Ovary (tissue), 9 donors: Measurements from ENCODE around the gene NKIRAS2. TPM values are rescaled to one million over a fixed set of nuclear protein-coding genes. Genes with fewer than 3 reads are reported as not detected.
A peak's percentile ranks its signal among the peaks of the same experiment; 100 is the strongest.
"Not testable (repeated sequence)": the region's sequence is repeated elsewhere in the genome, so short reads cannot be mapped to it uniquely, and the experiment has no call there.

Source experiments
- DNase-seq, 5 donors: peaks; one replicate each; pipeline ENCODE4 v3.0.0-alpha.2; 2019 to 2020
- H3K27ac ChIP-seq, 2 donors: fragments of 200-600 bp; one replicate each; pipeline versions ENCODE4 v1.5.1 to v1.8.0; 2019 to 2022
- H3K27me3 ChIP-seq: fragments of 200-600 bp; one replicate; pipeline ENCODE4 v1.8.0; 2022
- H3K36me3 ChIP-seq: fragments of 200-600 bp; sonication (generic); one replicate; pipeline ENCODE4 v1.5.1; 2019
- H3K4me1 ChIP-seq: one replicate; pipeline ENCODE4 v1.8.1; 2013; ENCODE audit warnings: mild to moderate bottlenecking, moderate library complexity; ENCODE audit not compliant: insufficient read depth
- H3K4me3 ChIP-seq: fragments of 200-600 bp; sonication (generic); one replicate; pipeline ENCODE4 v1.5.1; 2017
- H3K9me3 ChIP-seq, 2 donors: fragments of 200-600 bp in 1 of 2; sonication (generic) in 1 of 2; one replicate each; pipeline versions ENCODE4 v1.5.1 to v1.8.1; 2013 to 2019; ENCODE audit warnings: mild to moderate bottlenecking in 1 of 2, moderate library complexity in 1 of 2
- EP300 ChIP-seq: sonication (generic); formaldehyde crosslinking; IDR thresholded peaks from one replicate; pipeline ENCODE4 v1.6.1; 2017; ENCODE audit warnings: antibody characterized with exemption
- POLR2A ChIP-seq: fragments of 450-650 bp; IDR thresholded peaks from one replicate; pipeline ENCODE4 v1.6.1; 2017; ENCODE audit warnings: antibody characterized with exemption, mild to moderate bottlenecking, moderate library complexity
- WGBS, 3 donors: extraction: QIAGEN DNeasy Blood & Tissue Kit in 1 of 3; methylation state at CpG; one replicate each; pipeline versions ENCODE4 v1.1.5 to v1.1.7; 2013 to 2017; 5-methylcytosine and 5-hydroxymethylcytosine counted together
- intact Hi-C, 4 donors: fragments of 100-400 bp; cut with DNase I; formaldehyde crosslinking; loops; one replicate each; pipeline versions ENCODE4 v1.11.0 to v1.15.1; 2022 to 2023
- polyA plus RNA-seq, 2 donors: library from polyadenylated mRNA; stranded (reverse); fragments of 200-250 nt in 1 of 2; fragments of 350-450 nt in 1 of 2; fragmentation: Illumina TruSeq in 1 of 2; extraction: RNeasy Lipid Tissue Mini Kit (QIAGEN cat#74804) in 1 of 2; gene quantifications; one replicate each; pipeline ENCODE4 v1.2.3, GENCODE V29; 2013 to 2014
- total RNA-seq, 7 donors: library from RNA; depleted of rRNA in 2 of 7; stranded (reverse); fragments of >200 nt in 2 of 7; fragmentation: NEBNext Ultra II Directional in 3 of 7; extraction: Animal tissue kit (Norgen Biotek cat#: 25700) in 3 of 7; gene quantifications; one replicate each; pipeline versions ENCODE4 v1.1.0 to v1.2.4, GENCODE V29; 2016 to 2023
- TF ChIP-seq, protein P1 (sequence below), 3 donors: fragments of 450-650 bp in 2 of 3; fragments of 200-600 bp in 1 of 3; IDR thresholded peaks; one replicate each; pipeline versions ENCODE4 v1.5.1 to v1.8.0; 2016 to 2022; ENCODE audit warnings: antibody characterized with exemption in 3 of 3, mild to moderate bottlenecking in 1 of 3
- donor health status: DM: no; HTN: no; CAD: no; lungs with moderate emphysema.
- donor health status: DM: no; HTN: no; CAD: no.
- donor health status: Bipolar disorder and iron deficiency.
- donor health status: DM: yes; HTN: yes; CAD: no.
- donor health status: DM: no; HTN: no; CAD: no.
- donor health status: DM: yes; HTN: yes; CAD: no.

Gene NKIRAS2
- total and polyA plus RNA-seq, 9 donors = 11.8 to 27.6 (median 23.9) TPM

GRCh38 chr17:42018988-42019387 is 902 bp upstream of the NKIRAS2 start:
- no peak overlapping the region for H3K4me3 ChIP-seq
- 83 to 89% (median 88%) methylated on average over 4 of the region's 4 CpGs for WGBS, 3 donors
- H3K4me1 ChIP-seq = peaks cover 13% of the 10 kb centered on the region
- no peak overlapping the region for H3K27ac ChIP-seq
- no peaks in the 10 kb centered on the region for H3K36me3 ChIP-seq
- intact Hi-C loops = loop anchor here in 1 of 4 donors (5.0 kb wide), 1 partner anchor 52 kb away; the partner anchor contains the start of gene CNP
- H3K9me3 ChIP-seq = no peaks in the 10 kb centered on the region
- no peak for DNase-seq
- TF ChIP-seq, protein P1, sequence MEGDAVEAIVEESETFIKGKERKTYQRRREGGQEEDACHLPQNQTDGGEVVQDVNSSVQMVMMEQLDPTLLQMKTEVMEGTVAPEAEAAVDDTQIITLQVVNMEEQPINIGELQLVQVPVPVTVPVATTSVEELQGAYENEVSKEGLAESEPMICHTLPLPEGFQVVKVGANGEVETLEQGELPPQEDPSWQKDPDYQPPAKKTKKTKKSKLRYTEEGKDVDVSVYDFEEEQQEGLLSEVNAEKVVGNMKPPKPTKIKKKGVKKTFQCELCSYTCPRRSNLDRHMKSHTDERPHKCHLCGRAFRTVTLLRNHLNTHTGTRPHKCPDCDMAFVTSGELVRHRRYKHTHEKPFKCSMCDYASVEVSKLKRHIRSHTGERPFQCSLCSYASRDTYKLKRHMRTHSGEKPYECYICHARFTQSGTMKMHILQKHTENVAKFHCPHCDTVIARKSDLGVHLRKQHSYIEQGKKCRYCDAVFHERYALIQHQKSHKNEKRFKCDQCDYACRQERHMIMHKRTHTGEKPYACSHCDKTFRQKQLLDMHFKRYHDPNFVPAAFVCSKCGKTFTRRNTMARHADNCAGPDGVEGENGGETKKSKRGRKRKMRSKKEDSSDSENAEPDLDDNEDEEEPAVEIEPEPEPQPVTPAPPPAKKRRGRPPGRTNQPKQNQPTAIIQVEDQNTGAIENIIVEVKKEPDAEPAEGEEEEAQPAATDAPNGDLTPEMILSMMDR (IDR thresholded peaks at IDR 0.05) = no peak
- no peak for TF ChIP-seq EP300
- TF ChIP-seq POLR2A = no peak
- H3K27me3 ChIP-seq = no peaks in the 10 kb centered on the region

GRCh38 chr17:42020845-42021244 is 955 bp downstream of the NKIRAS2 start:
- not testable (repeated sequence) for DNase-seq, H3K27ac ChIP-seq
- intact Hi-C loops = loop anchor here in 1 of 4 donors (5.0 kb wide), 1 partner anchor 96 kb away; no protein-coding TSS in a partner anchor

DNA sequence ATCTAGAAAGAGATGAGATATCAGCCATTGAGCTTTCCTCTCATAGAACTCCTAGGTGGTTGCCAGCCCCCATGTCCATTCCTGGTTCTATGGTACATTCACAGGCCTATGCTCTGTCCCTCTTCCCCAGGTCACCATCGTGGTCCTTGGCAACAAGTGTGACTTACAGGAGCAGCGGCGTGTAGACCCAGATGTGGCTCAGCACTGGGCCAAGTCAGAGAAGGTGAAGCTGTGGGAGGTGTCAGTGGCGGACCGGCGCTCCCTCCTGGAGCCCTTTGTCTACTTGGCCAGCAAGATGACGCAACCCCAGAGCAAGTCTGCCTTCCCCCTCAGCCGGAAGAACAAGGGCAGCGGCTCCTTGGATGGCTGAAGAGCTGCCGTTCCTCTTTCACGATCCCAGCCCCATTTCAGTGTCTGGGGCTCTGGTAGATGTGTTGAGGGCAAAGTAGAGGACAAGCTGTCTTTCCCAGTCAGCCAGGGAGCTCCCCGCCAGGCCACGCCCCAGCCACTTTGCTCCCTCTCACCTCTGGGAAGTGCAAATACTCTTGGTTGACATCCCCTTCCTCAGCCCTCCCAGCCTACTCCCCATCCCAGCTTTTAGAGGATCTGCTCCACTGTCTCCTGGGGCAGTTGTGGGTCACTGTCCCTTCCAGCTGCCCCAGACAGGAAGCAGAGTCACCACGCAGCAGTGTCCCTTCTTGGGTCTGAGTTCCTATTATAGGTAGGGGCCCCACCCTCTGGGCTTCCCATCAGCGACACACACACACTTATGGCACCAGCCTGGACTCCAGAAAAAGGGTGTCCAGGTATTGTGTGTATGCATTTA is 3.8 kb downstream of the NKIRAS2 start:
- no peaks in the 10 kb centered on the region for H3K9me3 ChIP-seq
- peaks cover 7% of the 10 kb centered on the region for H3K4me1 ChIP-seq
- H3K27me3 ChIP-seq = no peaks in the 10 kb centered on the region
- intact Hi-C loops = loop anchor here in 2 of 4 donors (2.0 to 5.0 kb wide), 2 partner anchors 93 to 94 kb away; no protein-coding TSS in a partner anchor
- no peak overlapping the region for H3K4me3 ChIP-seq
- 64 to 75% (median 72%) methylated on average over 15 of the region's 15 CpGs for WGBS, 3 donors
- peak in 1 of 5 donors; percentile 34 for DNase-seq
- H3K27ac ChIP-seq = no peak overlapping the region
- H3K36me3 ChIP-seq = no peaks in the 10 kb centered on the region
- TF ChIP-seq POLR2A = no peak
- no peak for TF ChIP-seq EP300

More at GRCh38 chr17:42020845-42021244, 955 bp downstream of the NKIRAS2 start:
- H3K27me3 ChIP-seq, H3K9me3 ChIP-seq, H3K36me3 ChIP-seq: not testable (repeated sequence)
- H3K4me3 ChIP-seq = peak overlapping the region; percentile 99
- peaks cover 12% of the 10 kb centered on the region for H3K4me1 ChIP-seq
- WGBS, 3 donors = 73 to 77% (median 76%) methylated on average over 8 of the region's 8 CpGs

DNA sequence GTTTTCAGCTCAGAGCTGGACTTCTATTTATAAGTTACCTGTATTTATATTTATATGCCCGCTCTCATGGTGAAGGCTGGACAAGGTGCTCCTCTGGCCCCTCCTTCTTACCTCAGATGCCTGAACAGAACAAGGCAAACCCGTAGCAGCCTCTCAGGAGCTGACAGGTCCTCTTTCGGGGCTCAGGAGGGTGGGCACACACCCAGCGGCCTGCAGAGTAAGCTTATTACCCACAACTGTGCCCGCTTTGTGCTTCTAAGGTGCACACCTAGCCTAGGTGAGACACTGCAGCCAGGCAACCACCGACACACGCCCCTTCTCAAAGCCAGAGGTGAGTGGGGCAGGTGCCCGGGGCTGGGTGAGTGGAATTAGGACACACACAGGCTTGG is 5.3 kb downstream of the NKIRAS2 start:
- intact Hi-C loops = loop anchor here in 3 of 4 donors (2.0 to 5.0 kb wide), 2 partner anchors 92 kb away; no protein-coding TSS in a partner anchor
- no peak for DNase-seq
- no peaks in the 10 kb centered on the region for H3K9me3 ChIP-seq
- no peaks in the 10 kb centered on the region for H3K36me3 ChIP-seq
- TF ChIP-seq, protein P1 (IDR thresholded peaks at IDR 0.05) = no peak
- TF ChIP-seq EP300 (no peak), POLR2A (no peak)
- 55 to 64% (median 60%) methylated on average over 8 of the region's 8 CpGs for WGBS, 3 donors
- H3K4me3 ChIP-seq = no peak overlapping the region
- peaks cover 5% of the 10 kb centered on the region for H3K4me1 ChIP-seq
- no peaks in the 10 kb centered on the region for H3K27me3 ChIP-seq
- no peak overlapping the region for H3K27ac ChIP-seq

GRCh38 chr17:42025936-42026335 is 6.0 kb downstream of the NKIRAS2 start:
- peak in 1 of 5 donors; percentile 20 for DNase-seq
- no peaks in the 10 kb centered on the region for H3K9me3 ChIP-seq
- H3K27ac ChIP-seq = no peak overlapping the region
- no peaks in the 10 kb centered on the region for H3K36me3 ChIP-seq
- H3K27me3 ChIP-seq = no peaks in the 10 kb centered on the region
- 92 to 95% (median 94%) methylated on average over 3 of the region's 3 CpGs for WGBS, 3 donors
- no peak overlapping the region for H3K4me3 ChIP-seq
- TF ChIP-seq EP300 (no peak), POLR2A (no peak)
- TF ChIP-seq, protein P1 (IDR thresholded peaks at IDR 0.05) = no peak
- intact Hi-C loops = loop anchor here in 3 of 4 donors (2.0 to 5.0 kb wide), 2 partner anchors 91 kb away; no protein-coding TSS in a partner anchor
- peaks cover 4% of the 10 kb centered on the region for H3K4me1 ChIP-seq
